ENCODE measurements around the gene CLSTN3. TPM values are rescaled to one million over a fixed set of nuclear protein-coding genes. Genes with fewer than 3 reads are reported as not detected.

CLSTN3 gene
- polyA plus RNA-seq, 1 of the 3 experiments (the other 2 are of a cell fraction), result 12.7 TPM

DNA sequence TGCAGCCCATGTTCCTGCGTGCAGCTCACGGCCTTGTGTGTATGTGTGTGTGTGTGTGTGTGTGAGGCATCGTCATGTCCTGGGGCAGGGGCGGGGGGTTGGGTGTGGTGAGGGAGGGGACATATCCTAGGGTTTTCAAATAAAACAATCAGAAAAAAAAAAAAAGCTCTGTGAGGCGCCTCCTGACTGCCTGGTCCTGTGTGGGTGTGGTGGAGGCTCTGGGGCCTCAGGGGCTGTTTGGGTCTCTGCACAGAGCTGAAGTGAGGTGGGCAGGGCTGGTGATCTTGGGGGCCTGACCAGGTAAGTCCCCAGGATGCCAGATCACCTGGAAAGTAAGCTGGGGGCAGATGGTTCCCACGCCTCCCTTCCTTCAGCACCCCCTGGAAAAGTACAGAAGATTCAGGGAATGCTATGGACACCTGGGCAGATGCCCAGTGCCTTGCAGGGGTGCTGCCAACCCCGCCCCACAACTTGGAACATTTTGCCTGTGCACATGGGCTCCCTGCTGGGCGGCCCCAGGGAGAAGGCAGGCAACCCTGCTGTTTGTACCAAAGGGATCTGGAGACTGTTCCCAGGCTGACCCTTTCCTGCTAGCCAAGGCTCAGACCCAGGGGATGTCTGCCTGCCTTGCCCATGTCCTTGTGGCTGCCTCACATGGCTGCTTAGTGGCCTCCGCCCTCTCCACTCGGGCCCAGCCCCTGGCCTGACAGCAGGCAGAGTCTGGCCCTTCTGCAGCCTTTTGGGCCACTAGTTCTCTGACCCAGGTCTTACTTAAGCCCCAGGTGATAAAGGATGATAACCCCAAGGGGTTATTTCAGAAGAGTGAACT lies 28.8 kb downstream of the CLSTN3 start:
- Histone ChIP-seq H3K4me1 (ENCODE audit: control insufficient read depth in 1 of 2, insufficient read depth in 2 of 2, low read depth in 1 of 2, low read length in 1 of 2) (peaks cover 0 to 43% of the 10 kb centered on the region in 2 experiments; a peak in 2 of 4 replicates), H3K79me2 (ENCODE audit: insufficient read depth) (no peaks in the 10 kb centered on the region), H2AFZ (ENCODE audit: low read depth) (no peak overlapping the region), H3K27ac (ENCODE audit: low read depth in 2 of 2, low read length in 1 of 2) (no peak overlapping the region), H3K4me3 (ENCODE audit: low read depth in 2 of 2, low read length in 1 of 2) (no peak overlapping the region), H4K20me1 (ENCODE audit: insufficient read depth) (no peaks in the 10 kb centered on the region), H3K4me2 (no peak overlapping the region), H3K9me2 (no peaks in the 10 kb centered on the region), H3K9ac (no peak overlapping the region), H3K27me3 (ENCODE audit: insufficient read depth) (no peaks in the 10 kb centered on the region; the same call in 1 of the 2 replicates), H3K36me3 (replicated peaks in 1 of 2; ENCODE audit: control insufficient read depth in 1 of 2, insufficient read depth in 2 of 2, low read length in 1 of 2) (no peaks in the 10 kb centered on the region), H3F3A (replicated peaks; ENCODE audit: insufficient read depth) (no peaks in the 10 kb centered on the region), H3K9me3 (no peaks in the 10 kb centered on the region)
- no peak for DNase-seq
- POLR2A ChIA-PET, result no interaction called here
- WGBS (ENCODE audit: low lambda C conversion rate), result 94% methylated on average over 7 of the region's 10 CpGs
- CTCF ChIA-PET, result interaction anchor here (1.7 kb wide), 1 partner anchor 14 kb away, joined by 7 read pairs; no protein-coding TSS in a partner anchor
- TF ChIP-seq USF1 (IDR thresholded peaks at IDR 0.05; ENCODE audit: borderline replicate concordance, low read depth) (no peak), MAX (IDR thresholded peaks at IDR 0.05; ENCODE audit: low read depth) (no peak), FOSL2 (IDR thresholded peaks at IDR 0.05; ENCODE audit: borderline replicate concordance, low read depth) (no peak), IRF3 (IDR thresholded peaks at IDR 0.05; ENCODE audit: low read depth, low read length) (no peak), TAF1 (IDR thresholded peaks at IDR 0.05; ENCODE audit: borderline replicate concordance, low read depth, low read length) (no peak), RXRA (IDR thresholded peaks at IDR 0.05; ENCODE audit: borderline replicate concordance, low read depth) (no peak), ELF1 (IDR thresholded peaks at IDR 0.05) (no peak), RFX5 (IDR thresholded peaks at IDR 0.05; ENCODE audit: low read length) (no peak)

DNA sequence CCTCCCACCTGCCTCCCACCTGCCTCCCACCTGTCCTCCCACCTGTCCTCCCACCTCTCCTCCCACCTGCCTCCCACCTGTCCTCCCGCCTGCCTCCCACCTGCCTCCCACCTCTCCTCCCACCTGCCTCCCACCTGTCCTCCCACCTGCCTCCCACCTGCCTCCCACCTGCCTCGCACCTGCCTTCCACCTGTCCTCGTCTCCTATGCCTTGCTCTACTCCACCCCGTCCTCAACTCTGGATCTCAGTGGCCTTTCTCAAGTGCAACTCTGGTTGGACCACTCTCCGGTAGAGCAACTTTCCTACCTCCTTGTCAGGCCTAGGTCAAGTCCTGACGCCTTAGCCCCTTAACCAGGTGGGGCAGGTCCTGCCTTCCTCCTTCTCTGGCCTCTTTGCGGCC lies 30.0 kb downstream of the CLSTN3 start:
- 71% methylated on average over 7 of the region's 7 CpGs for WGBS (ENCODE audit: low lambda C conversion rate)
- CTCF ChIA-PET, result interaction anchor here (1.0 to 5.6 kb wide), 2 partner anchors 15 to 29 kb away, joined by 3 to 37 read pairs; no protein-coding TSS in a partner anchor
- Histone ChIP-seq H3K36me3 (replicated peaks in 1 of 2; ENCODE audit: control insufficient read depth in 1 of 2, insufficient read depth in 2 of 2, low read length in 1 of 2) (no peaks in the 10 kb centered on the region), H3K9me2 (no peaks in the 10 kb centered on the region), H3K27me3 (ENCODE audit: insufficient read depth) (no peaks in the 10 kb centered on the region; the same call in 1 of the 2 replicates), H2AFZ (ENCODE audit: low read depth) (no peak overlapping the region), H3F3A (replicated peaks; ENCODE audit: insufficient read depth) (no peaks in the 10 kb centered on the region), H3K4me2 (no peak overlapping the region), H3K9me3 (no peaks in the 10 kb centered on the region), H3K79me2 (ENCODE audit: insufficient read depth) (no peaks in the 10 kb centered on the region), H3K27ac (ENCODE audit: low read depth in 2 of 2, low read length in 1 of 2) (no peak overlapping the region), H3K4me3 (ENCODE audit: low read depth in 2 of 2, low read length in 1 of 2) (no peak overlapping the region), H3K4me1 (ENCODE audit: control insufficient read depth in 1 of 2, insufficient read depth in 2 of 2, low read depth in 1 of 2, low read length in 1 of 2) (peaks cover 0 to 35% of the 10 kb centered on the region in 2 experiments; a peak in 1 of 4 replicates), H4K20me1 (ENCODE audit: insufficient read depth) (no peaks in the 10 kb centered on the region), H3K9ac (no peak overlapping the region)
- POLR2A ChIA-PET, result no interaction called here
- no peak for DNase-seq
- TF ChIP-seq RCOR1 (IDR thresholded peaks at IDR 0.05; ENCODE audit: low read length), result no peak
- no peak for TF ChIP-seq CTCF (IDR thresholded peaks at IDR 0.05)
- no peak for TF ChIP-seq FOXM1 (IDR thresholded peaks at IDR 0.05; ENCODE audit: low read depth)
- no peak for TF ChIP-seq RXRA (IDR thresholded peaks at IDR 0.05; ENCODE audit: borderline replicate concordance, low read depth)
- no peak for TF ChIP-seq TEAD4 (IDR thresholded peaks at IDR 0.05; ENCODE audit: borderline replicate concordance, insufficient read depth)
- no peak for TF ChIP-seq POLR2AphosphoS5 (IDR thresholded peaks at IDR 0.05; ENCODE audit: low read depth, low read length)
- TF ChIP-seq GABPA (IDR thresholded peaks at IDR 0.05; ENCODE audit: low read depth), result no peak
- TF ChIP-seq NRF1 (IDR thresholded peaks at IDR 0.05; ENCODE audit: low read depth, low read length), result no peak
- TF ChIP-seq, protein P1, sequence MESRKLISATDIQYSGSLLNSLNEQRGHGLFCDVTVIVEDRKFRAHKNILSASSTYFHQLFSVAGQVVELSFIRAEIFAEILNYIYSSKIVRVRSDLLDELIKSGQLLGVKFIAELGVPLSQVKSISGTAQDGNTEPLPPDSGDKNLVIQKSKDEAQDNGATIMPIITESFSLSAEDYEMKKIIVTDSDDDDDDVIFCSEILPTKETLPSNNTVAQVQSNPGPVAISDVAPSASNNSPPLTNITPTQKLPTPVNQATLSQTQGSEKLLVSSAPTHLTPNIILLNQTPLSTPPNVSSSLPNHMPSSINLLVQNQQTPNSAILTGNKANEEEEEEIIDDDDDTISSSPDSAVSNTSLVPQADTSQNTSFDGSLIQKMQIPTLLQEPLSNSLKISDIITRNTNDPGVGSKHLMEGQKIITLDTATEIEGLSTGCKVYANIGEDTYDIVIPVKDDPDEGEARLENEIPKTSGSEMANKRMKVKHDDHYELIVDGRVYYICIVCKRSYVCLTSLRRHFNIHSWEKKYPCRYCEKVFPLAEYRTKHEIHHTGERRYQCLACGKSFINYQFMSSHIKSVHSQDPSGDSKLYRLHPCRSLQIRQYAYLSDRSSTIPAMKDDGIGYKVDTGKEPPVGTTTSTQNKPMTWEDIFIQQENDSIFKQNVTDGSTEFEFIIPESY (IDR thresholded peaks at IDR 0.05; ENCODE audit: borderline replicate concordance, low read depth), result no peak
- no peak for TF ChIP-seq RFX5 (IDR thresholded peaks at IDR 0.05; ENCODE audit: low read length)

Measured in SK-N-SH (cell line).